Type B pancreatic cell (in vitro differentiated cells): ENCODE results near the gene PTTG1. TPM values are rescaled to one million over a fixed set of nuclear protein-coding genes. Genes with fewer than 3 reads are reported as not detected.
A peak's percentile ranks its signal among the peaks of the same experiment; 100 is the strongest.

Source experiments
- DNase-seq: peaks from one replicate; pipeline ENCODE4 v3.0.0; 2021; ENCODE audit warnings: mixed read lengths; ENCODE audit not compliant: unreplicated experiment; ENCODE audit errors: extremely low spot score
- H3K27ac Mint-ChIP-seq: 2 replicates; pipeline ENCODE4 v1.8.0; 2021; ENCODE audit warnings: mild to moderate bottlenecking, mixed read lengths
- H3K27me3 Mint-ChIP-seq: 2 replicates; pipeline ENCODE4 v1.8.0; 2021; ENCODE audit warnings: mixed read lengths
- H3K36me3 Mint-ChIP-seq: 2 replicates; pipeline ENCODE4 v1.8.0; 2021; ENCODE audit warnings: mixed read lengths
- H3K4me1 Mint-ChIP-seq: one replicate; pipeline ENCODE4 v1.8.0; 2021; ENCODE audit warnings: mixed read lengths; ENCODE audit not compliant: unreplicated experiment
- H3K4me3 Mint-ChIP-seq: 2 replicates; pipeline ENCODE4 v1.8.0; 2021; ENCODE audit warnings: mild to moderate bottlenecking, mixed read lengths
- H3K9me3 Mint-ChIP-seq: 2 replicates; pipeline ENCODE4 v1.8.0; 2021; ENCODE audit warnings: mixed read lengths
- total RNA-seq: library from RNA; stranded (reverse); gene quantifications from 2 replicates; pipeline ENCODE4 v1.2.1, GENCODE V29; 2021; ENCODE audit warnings: low replicate concordance
- TF ChIP-seq, protein P1 (sequence below): fragments of 200-600 bp; sonication (generic); conservative IDR thresholded peaks from 2 replicates; pipeline ENCODE4 v1.5.0; 2021; ENCODE audit warnings: antibody characterized with exemption, mild to moderate bottlenecking

Gene PTTG1
- total RNA-seq, 1 donor from 2014 or later = 100 TPM

GRCh38 chr5:160423099-160423498, 1.4 kb downstream of the PTTG1 start:
- H3K27ac Mint-ChIP-seq = peak overlapping the region; percentile 21
- DNase-seq = no peak
- H3K27me3 Mint-ChIP-seq = no peaks in the 10 kb centered on the region
- peak overlapping the region; percentile 98 for H3K4me3 Mint-ChIP-seq
- TF ChIP-seq, protein P1, sequence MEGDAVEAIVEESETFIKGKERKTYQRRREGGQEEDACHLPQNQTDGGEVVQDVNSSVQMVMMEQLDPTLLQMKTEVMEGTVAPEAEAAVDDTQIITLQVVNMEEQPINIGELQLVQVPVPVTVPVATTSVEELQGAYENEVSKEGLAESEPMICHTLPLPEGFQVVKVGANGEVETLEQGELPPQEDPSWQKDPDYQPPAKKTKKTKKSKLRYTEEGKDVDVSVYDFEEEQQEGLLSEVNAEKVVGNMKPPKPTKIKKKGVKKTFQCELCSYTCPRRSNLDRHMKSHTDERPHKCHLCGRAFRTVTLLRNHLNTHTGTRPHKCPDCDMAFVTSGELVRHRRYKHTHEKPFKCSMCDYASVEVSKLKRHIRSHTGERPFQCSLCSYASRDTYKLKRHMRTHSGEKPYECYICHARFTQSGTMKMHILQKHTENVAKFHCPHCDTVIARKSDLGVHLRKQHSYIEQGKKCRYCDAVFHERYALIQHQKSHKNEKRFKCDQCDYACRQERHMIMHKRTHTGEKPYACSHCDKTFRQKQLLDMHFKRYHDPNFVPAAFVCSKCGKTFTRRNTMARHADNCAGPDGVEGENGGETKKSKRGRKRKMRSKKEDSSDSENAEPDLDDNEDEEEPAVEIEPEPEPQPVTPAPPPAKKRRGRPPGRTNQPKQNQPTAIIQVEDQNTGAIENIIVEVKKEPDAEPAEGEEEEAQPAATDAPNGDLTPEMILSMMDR = no peak
- H3K36me3 Mint-ChIP-seq = peaks cover 13% of the 10 kb centered on the region
- H3K4me1 Mint-ChIP-seq = peaks cover 26% of the 10 kb centered on the region
- no peaks in the 10 kb centered on the region for H3K9me3 Mint-ChIP-seq

GRCh38 chr5:160427607-160428006, 6.0 kb downstream of the PTTG1 start:
- H3K4me3 Mint-ChIP-seq = no peak overlapping the region

GRCh38 chr5:160432196-160432595, 10.5 kb downstream of the PTTG1 start:
- no peak overlapping the region for H3K4me3 Mint-ChIP-seq
- DNase-seq = no peak
- peaks cover 3% of the 10 kb centered on the region for H3K36me3 Mint-ChIP-seq
- peaks cover 12% of the 10 kb centered on the region for H3K4me1 Mint-ChIP-seq
- peaks cover 9% of the 10 kb centered on the region for H3K27me3 Mint-ChIP-seq
- H3K9me3 Mint-ChIP-seq = no peaks in the 10 kb centered on the region
- TF ChIP-seq, protein P1 = no peak
- no peak overlapping the region for H3K27ac Mint-ChIP-seq

More at GRCh38 chr5:160427607-160428006, 6.0 kb downstream of the PTTG1 start:
- no peak for DNase-seq
- TF ChIP-seq, protein P1 = no peak
- Mint-ChIP-seq H3K27ac (no peak overlapping the region), H3K36me3 (peaks cover 16% of the 10 kb centered on the region), H3K9me3 (no peaks in the 10 kb centered on the region), H3K4me1 (peaks cover 20% of the 10 kb centered on the region), H3K27me3 (no peaks in the 10 kb centered on the region)

GRCh38 chr5:160432787-160433186, 11.1 kb downstream of the PTTG1 start:
- H3K36me3 Mint-ChIP-seq = peaks cover 3% of the 10 kb centered on the region
- DNase-seq = no peak
- no peak overlapping the region for H3K4me3 Mint-ChIP-seq
- no peak overlapping the region for H3K27ac Mint-ChIP-seq
- TF ChIP-seq, protein P1 = no peak
- H3K4me1 Mint-ChIP-seq = peaks cover 12% of the 10 kb centered on the region
- H3K27me3 Mint-ChIP-seq = peaks cover 9% of the 10 kb centered on the region
- no peaks in the 10 kb centered on the region for H3K9me3 Mint-ChIP-seq

- TF ChIP-seq, protein P1 = no peak
- peaks cover 21% of the 10 kb centered on the region for H3K4me1 Mint-ChIP-seq
- peaks cover 3% of the 10 kb centered on the region for H3K36me3 Mint-ChIP-seq
- H3K4me3 Mint-ChIP-seq = peak overlapping the region; percentile 5
- H3K27me3 Mint-ChIP-seq = peaks cover 15% of the 10 kb centered on the region
- no peaks in the 10 kb centered on the region for H3K9me3 Mint-ChIP-seq
- H3K27ac Mint-ChIP-seq = peak overlapping the region; percentile 65
- DNase-seq = peak; percentile 81
Observed at GRCh38 chr5:160434022-160434531, 12.4 kb downstream of the PTTG1 start.

DNA sequence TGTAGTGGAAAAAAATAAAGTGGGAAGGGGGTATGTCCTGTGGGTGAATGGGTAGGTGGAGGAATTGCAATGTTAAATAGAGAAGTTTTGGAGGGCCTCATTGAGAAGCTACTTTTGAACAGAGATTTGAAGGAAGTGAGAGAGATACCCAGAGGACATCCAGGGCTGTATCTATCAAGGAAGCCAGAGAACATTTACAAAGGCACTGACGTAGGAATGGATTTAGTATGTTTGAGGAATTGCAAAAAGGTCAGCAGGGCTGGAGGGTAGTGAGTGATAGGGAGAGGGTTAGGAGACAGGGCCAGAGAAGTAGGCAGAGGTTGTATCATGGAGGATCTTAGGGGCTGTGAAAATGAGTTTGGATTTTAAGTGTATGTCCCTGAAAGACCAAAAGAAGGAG, 13.9 kb downstream of the PTTG1 start:
- Mint-ChIP-seq H3K36me3 (no peaks in the 10 kb centered on the region), H3K27me3 (peaks cover 17% of the 10 kb centered on the region), H3K4me3 (no peak overlapping the region), H3K9me3 (no peaks in the 10 kb centered on the region), H3K4me1 (peaks cover 23% of the 10 kb centered on the region), H3K27ac (no peak overlapping the region)
- TF ChIP-seq, protein P1 = no peak
- DNase-seq = no peak
